ENCODE measurements around the gene OR1M1. TPM values are rescaled to one million over a fixed set of nuclear protein-coding genes. Genes with fewer than 3 reads are reported as not detected.
"Not testable (repeated sequence)": the region's sequence is repeated elsewhere in the genome, so short reads cannot be mapped to it uniquely, and the experiment has no call there.

The OR1M1 gene
- total RNA-seq, 1 donor from 2014 or later = not detected

GRCh38 chr19:9065457-9066014 lies 21.3 kb upstream of the OR1M1 start:
- no peak overlapping the region for H3K9ac ChIP-seq
- Mint-ChIP-seq H3K4me3 (no peak overlapping the region), H3K36me3 (no peaks in the 10 kb centered on the region), H3K4me1 (no peaks in the 10 kb centered on the region), H3K27me3 (ENCODE audit: insufficient read depth, low read depth) (no peaks in the 10 kb centered on the region), H3K27ac (no peak overlapping the region), H3K9me3 (no peaks in the 10 kb centered on the region)
- no peaks in the 10 kb centered on the region for H3K27me3 ChIP-seq
- H3K4me3 ChIP-seq = no peak overlapping the region
- TF ChIP-seq CTCF (IDR thresholded peaks at IDR 0.05) = no peak
- TF ChIP-seq EZH2 (IDR thresholded peaks at IDR 0.05) = no peak
- no peak for TF ChIP-seq EZH2phosphoT487 (IDR thresholded peaks at IDR 0.05)
- H3F3A ChIP-seq (ENCODE audit: low read depth) = peaks cover 7% of the 10 kb centered on the region
- no peak overlapping the region for H2AFZ ChIP-seq (replicated peaks)
- no peak for DNase-seq (ENCODE audit: low spot score)
- H3K4me2 ChIP-seq = no peak overlapping the region
- H4K20me1 ChIP-seq (ENCODE audit: low read depth) = no peaks in the 10 kb centered on the region
- H3K4me1 ChIP-seq = peaks cover 7% of the 10 kb centered on the region
- H3K9me3 ChIP-seq (ENCODE audit: low read depth) = no peaks in the 10 kb centered on the region
- H3K79me2 ChIP-seq (ENCODE audit: low read depth) = no peaks in the 10 kb centered on the region
- no peak overlapping the region for H3K27ac ChIP-seq
- no peaks in the 10 kb centered on the region for H3K36me3 ChIP-seq

- Mint-ChIP-seq H3K27ac (no peak overlapping the region), H3K36me3 (no peaks in the 10 kb centered on the region), H3K4me1 (peaks cover 6% of the 10 kb centered on the region), H3K27me3 (ENCODE audit: insufficient read depth, low read depth) (no peaks in the 10 kb centered on the region), H3K9me3 (no peaks in the 10 kb centered on the region), H3K4me3 (no peak overlapping the region)
- H3K36me3 ChIP-seq = no peaks in the 10 kb centered on the region
- peaks cover 14% of the 10 kb centered on the region for H3K4me1 ChIP-seq
- no peak overlapping the region for H3K27ac ChIP-seq
- no peak overlapping the region for H2AFZ ChIP-seq (replicated peaks)
- H3K4me2 ChIP-seq = peak overlapping the region; percentile 61
- H3K9ac ChIP-seq = no peak overlapping the region
- peaks cover 14% of the 10 kb centered on the region for H3F3A ChIP-seq (ENCODE audit: low read depth)
- H4K20me1 ChIP-seq (ENCODE audit: low read depth) = no peaks in the 10 kb centered on the region
- no peaks in the 10 kb centered on the region for H3K9me3 ChIP-seq (ENCODE audit: low read depth)
- TF ChIP-seq EZH2 (IDR thresholded peaks at IDR 0.05) (no peak), CTCF (IDR thresholded peaks at IDR 0.05) (no peak), EZH2phosphoT487 (IDR thresholded peaks at IDR 0.05) (peak; percentile 34)
- H3K79me2 ChIP-seq (ENCODE audit: low read depth) = no peaks in the 10 kb centered on the region
- DNase-seq (ENCODE audit: low spot score) = peak; percentile 86
- no peak overlapping the region for H3K4me3 ChIP-seq
- no peaks in the 10 kb centered on the region for H3K27me3 ChIP-seq
Observed at GRCh38 chr19:9070066-9070465, 16.8 kb upstream of the OR1M1 start.

GRCh38 chr19:9071720-9072119 lies 15.1 kb upstream of the OR1M1 start:
- not testable (repeated sequence) for H3K36me3 Mint-ChIP-seq; H3K4me3 Mint-ChIP-seq; H3K9ac ChIP-seq; H3K27ac ChIP-seq; H3K9me3 ChIP-seq (ENCODE audit: low read depth); H3K27ac Mint-ChIP-seq; H3K4me2 ChIP-seq; H3K4me3 ChIP-seq; DNase-seq (ENCODE audit: low spot score); H4K20me1 ChIP-seq (ENCODE audit: low read depth); H3K79me2 ChIP-seq (ENCODE audit: low read depth); H3K36me3 ChIP-seq; H2AFZ ChIP-seq (replicated peaks); H3K9me3 Mint-ChIP-seq; H3K27me3 Mint-ChIP-seq (ENCODE audit: insufficient read depth, low read depth); H3K27me3 ChIP-seq
- H3F3A ChIP-seq (ENCODE audit: low read depth) = peaks cover 14% of the 10 kb centered on the region
- H3K4me1 Mint-ChIP-seq = peaks cover 15% of the 10 kb centered on the region
- H3K4me1 ChIP-seq = peaks cover 23% of the 10 kb centered on the region

GRCh38 chr19:9073806-9074205 lies 13.1 kb upstream of the OR1M1 start:
- Mint-ChIP-seq H3K4me3 (no peak overlapping the region), H3K36me3 (no peaks in the 10 kb centered on the region), H3K27ac (no peak overlapping the region), H3K4me1 (peaks cover 15% of the 10 kb centered on the region), H3K9me3 (no peaks in the 10 kb centered on the region), H3K27me3 (ENCODE audit: insufficient read depth, low read depth) (peaks cover 3% of the 10 kb centered on the region)
- H3K36me3 ChIP-seq = no peaks in the 10 kb centered on the region
- no peaks in the 10 kb centered on the region for H3K9me3 ChIP-seq (ENCODE audit: low read depth)
- H3K4me2 ChIP-seq = no peak overlapping the region
- TF ChIP-seq CTCF (IDR thresholded peaks at IDR 0.05) (no peak), EZH2 (IDR thresholded peaks at IDR 0.05) (no peak), EZH2phosphoT487 (IDR thresholded peaks at IDR 0.05) (no peak)
- no peaks in the 10 kb centered on the region for H4K20me1 ChIP-seq (ENCODE audit: low read depth)
- H3F3A ChIP-seq (ENCODE audit: low read depth) = peaks cover 21% of the 10 kb centered on the region
- no peaks in the 10 kb centered on the region for H3K79me2 ChIP-seq (ENCODE audit: low read depth)
- H2AFZ ChIP-seq (replicated peaks) = no peak overlapping the region
- peaks cover 23% of the 10 kb centered on the region for H3K4me1 ChIP-seq
- H3K9ac ChIP-seq = no peak overlapping the region
- no peaks in the 10 kb centered on the region for H3K27me3 ChIP-seq
- no peak overlapping the region for H3K27ac ChIP-seq
- no peak for DNase-seq (ENCODE audit: low spot score)
- H3K4me3 ChIP-seq = no peak overlapping the region

Measured in neural progenitor cell (in vitro differentiated cells).